GM21367 (cell line): Measurements from ENCODE around the gene RNU7-1.

ENCODE experiments used
- ATAC-seq: cut with Tn5 transposase; IDR thresholded peaks from one replicate; pipeline ENCODE4 v1.9.1; 2021; ENCODE audit not compliant: unreplicated experiment

RNU7-1 gene

GRCh38 chr12:6936636-6937480 lies 6.8 kb upstream of the RNU7-1 start:
- ATAC-seq: no peak

- ATAC-seq: peak; percentile 72
Observed at GRCh38 chr12:6937481-6938352, 5.9 kb upstream of the RNU7-1 start.

GRCh38 chr12:6938353-6939190 lies 5.0 kb upstream of the RNU7-1 start:
- no peak for ATAC-seq

GRCh38 chr12:6939191-6939540 lies 4.5 kb upstream of the RNU7-1 start:
- ATAC-seq: no peak

GRCh38 chr12:6941267-6941666 lies 2.3 kb upstream of the RNU7-1 start:
- ATAC-seq: no peak

- ATAC-seq: no peak
Observed at GRCh38 chr12:6941782-6942181, 1.8 kb upstream of the RNU7-1 start.

GRCh38 chr12:6942331-6942665 lies 1.3 kb upstream of the RNU7-1 start:
- ATAC-seq: no peak

- peak; percentile 25 for ATAC-seq
Observed at GRCh38 chr12:6943389-6943721, 261 bp upstream of the RNU7-1 start.

- peak; percentile 32 for ATAC-seq
Observed at GRCh38 chr12:6944381-6945186, 968 bp downstream of the RNU7-1 start.

- no peak for ATAC-seq
Observed at GRCh38 chr12:6945613-6946012, 2.0 kb downstream of the RNU7-1 start.

- peak; percentile 20 for ATAC-seq
Observed at GRCh38 chr12:6946033-6946919, 2.7 kb downstream of the RNU7-1 start.

GRCh38 chr12:6946920-6947374 lies 3.3 kb downstream of the RNU7-1 start:
- no peak for ATAC-seq

- ATAC-seq: no peak
Observed at GRCh38 chr12:6947615-6948014, 4.0 kb downstream of the RNU7-1 start.

- no peak for ATAC-seq
Observed at GRCh38 chr12:6948873-6949594, 5.4 kb downstream of the RNU7-1 start.

GRCh38 chr12:6950401-6950801 lies 6.8 kb downstream of the RNU7-1 start:
- ATAC-seq: no peak

- no peak for ATAC-seq
Observed at GRCh38 chr12:6950811-6951540, 7.4 kb downstream of the RNU7-1 start, which contains the start of gene PTPN6. PTPN6 (plus strand) TSS chr12:6951356; CDS start chr12:6951513, 157 bp downstream.

GRCh38 chr12:6951551-6952120 lies 8.0 kb downstream of the RNU7-1 start:
- no peak for ATAC-seq
